Fibroblast of lung (primary cell): ENCODE results near the gene GOLGA8N.
"Not testable (repeated sequence)": the region's sequence is repeated elsewhere in the genome, so short reads cannot be mapped to it uniquely, and the experiment has no call there.

Experiments
- EZH2 ChIP-seq: IDR thresholded peaks from 2 replicates; pipeline ENCODE4 v1.5.1; 2012; ENCODE audit warnings: low read length, control low read depth, mild to moderate bottlenecking; ENCODE audit errors: missing control alignments
- TF ChIP-seq, protein P1 (sequence below), 2 donors: IDR thresholded peaks in 1 of 2; conservative IDR thresholded peaks in 1 of 2; 1 replicate in 1 of 2; 2 replicates in 1 of 2; pipeline ENCODE4 v1.5.1; 2011 to 2012; ENCODE audit warnings: low read length in 2 of 2, control low read depth in 1 of 2, inconsistent platforms in 1 of 2, low read depth in 1 of 2, mild to moderate bottlenecking in 1 of 2

DNA sequence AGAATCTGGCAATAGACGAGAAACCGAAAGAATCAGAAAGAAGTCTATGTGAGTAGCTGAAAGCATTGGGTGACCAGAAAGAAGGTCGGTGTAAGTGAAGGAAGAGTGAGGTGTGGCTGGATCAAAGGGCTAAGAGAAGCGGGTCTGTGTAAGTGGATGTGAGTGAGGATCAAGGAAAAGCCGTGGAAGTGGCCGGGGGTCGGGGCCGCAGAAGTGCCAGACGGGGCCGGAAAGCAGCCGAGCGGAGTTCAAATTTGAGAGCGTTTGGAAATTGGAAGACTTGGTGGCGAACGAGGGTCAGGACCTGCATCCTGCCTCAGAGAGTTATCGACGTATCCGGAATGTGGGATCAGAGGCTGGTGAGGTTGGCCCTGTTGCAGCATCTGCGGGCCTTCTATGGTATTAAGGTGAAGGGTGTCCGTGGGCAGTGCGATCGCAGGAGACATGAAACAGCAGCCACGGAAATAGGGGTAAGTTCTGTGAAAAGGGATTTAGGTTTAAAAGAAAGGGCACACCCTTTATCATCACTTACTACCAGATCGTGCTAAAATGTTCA lies 22.7 kb downstream of the GOLGA8N start:
- TF ChIP-seq, protein P1, sequence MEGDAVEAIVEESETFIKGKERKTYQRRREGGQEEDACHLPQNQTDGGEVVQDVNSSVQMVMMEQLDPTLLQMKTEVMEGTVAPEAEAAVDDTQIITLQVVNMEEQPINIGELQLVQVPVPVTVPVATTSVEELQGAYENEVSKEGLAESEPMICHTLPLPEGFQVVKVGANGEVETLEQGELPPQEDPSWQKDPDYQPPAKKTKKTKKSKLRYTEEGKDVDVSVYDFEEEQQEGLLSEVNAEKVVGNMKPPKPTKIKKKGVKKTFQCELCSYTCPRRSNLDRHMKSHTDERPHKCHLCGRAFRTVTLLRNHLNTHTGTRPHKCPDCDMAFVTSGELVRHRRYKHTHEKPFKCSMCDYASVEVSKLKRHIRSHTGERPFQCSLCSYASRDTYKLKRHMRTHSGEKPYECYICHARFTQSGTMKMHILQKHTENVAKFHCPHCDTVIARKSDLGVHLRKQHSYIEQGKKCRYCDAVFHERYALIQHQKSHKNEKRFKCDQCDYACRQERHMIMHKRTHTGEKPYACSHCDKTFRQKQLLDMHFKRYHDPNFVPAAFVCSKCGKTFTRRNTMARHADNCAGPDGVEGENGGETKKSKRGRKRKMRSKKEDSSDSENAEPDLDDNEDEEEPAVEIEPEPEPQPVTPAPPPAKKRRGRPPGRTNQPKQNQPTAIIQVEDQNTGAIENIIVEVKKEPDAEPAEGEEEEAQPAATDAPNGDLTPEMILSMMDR (conservative IDR thresholded peaks at IDR 0.05 in 1 of 2, IDR thresholded peaks at IDR 0.05 in 1 of 2; ENCODE audit: low read depth in 1 of 2, low read length in 2 of 2), result not testable (repeated sequence)
- TF ChIP-seq EZH2, result not testable (repeated sequence)
